Right lobe of liver (tissue), 4 donors: ENCODE data around the gene CAPZB.

Experiments used
- CTCF ChIP-seq, 4 donors: fragments of 200-600 bp in 3 of 4; fragments of 450-650 bp in 1 of 4; IDR thresholded peaks; one replicate each; pipeline versions ENCODE4 v1.5.1 to v1.8.0; 2016 to 2022; ENCODE audit warnings: antibody characterized with exemption in 4 of 4, mild to moderate bottlenecking in 2 of 4
- POLR2A ChIP-seq: fragments of 450-650 bp; IDR thresholded peaks from one replicate; pipeline ENCODE4 v1.6.1; 2017; ENCODE audit warnings: antibody characterized with exemption, mild to moderate bottlenecking
- donor health status: DM: no; HTN: no; CAD: no.
- donor health status: DM: no; HTN: no; CAD: no.
- donor health status: DM: no; HTN: yes; CAD: no.

GRCh38 chr1:19369396-19370090, 115.8 kb downstream of the CAPZB start:
- TF ChIP-seq CTCF (IDR thresholded peaks at IDR 0.05): no peak
- TF ChIP-seq POLR2A: no peak
